ENCODE results near the gene DRP2. TPM values are rescaled to one million over a fixed set of nuclear protein-coding genes. Genes with fewer than 3 reads are reported as not detected.

DRP2 gene
- polyA plus RNA-seq, 1 experiment: 0.13 TPM

GRCh38 chrX:101191217-101191750, 28.3 kb upstream of the DRP2 start:
- CTCF ChIA-PET: interaction anchor here (1.2 kb wide), 1 partner anchor 14 kb away, joined by 4 read pairs; no protein-coding TSS in a partner anchor
- no peak for TF ChIP-seq CTCF (IDR thresholded peaks at IDR 0.05; ENCODE audit: insufficient read depth, low read depth, low read length)
- POLR2A ChIA-PET: interaction anchor here (0.6 kb wide), 1 partner anchor 290 kb away, joined by 4 read pairs; no protein-coding TSS in a partner anchor
- no peaks in the 10 kb centered on the region for H3K27me3 ChIP-seq (ENCODE audit: control insufficient read depth, insufficient read depth, low read length)
- DNase-seq (ENCODE audit: low read depth): no peak
- no peaks in the 10 kb centered on the region for H3K36me3 ChIP-seq (ENCODE audit: control insufficient read depth, insufficient read depth, low read length)
- H3K4me3 ChIP-seq (ENCODE audit: low read depth, low read length): no peak overlapping the region

- ChIA-PET POLR2A (no interaction called here), CTCF (no interaction called here)
- no peak for DNase-seq (ENCODE audit: low read depth)
- no peaks in the 10 kb centered on the region for H3K27me3 ChIP-seq (ENCODE audit: control insufficient read depth, insufficient read depth, low read length)
- no peak for TF ChIP-seq CTCF (IDR thresholded peaks at IDR 0.05; ENCODE audit: insufficient read depth, low read depth, low read length)
- H3K36me3 ChIP-seq (ENCODE audit: control insufficient read depth, insufficient read depth, low read length): no peaks in the 10 kb centered on the region
- H3K4me3 ChIP-seq (ENCODE audit: low read depth, low read length): no peak overlapping the region
Measured at GRCh38 chrX:101195442-101196173, 24.0 kb upstream of the DRP2 start.

- no peaks in the 10 kb centered on the region for H3K36me3 ChIP-seq (ENCODE audit: control insufficient read depth, insufficient read depth, low read length)
- H3K4me3 ChIP-seq (ENCODE audit: low read depth, low read length): no peak overlapping the region
- DNase-seq (ENCODE audit: low read depth): peak; percentile 18
- CTCF ChIA-PET: interaction anchor here (0.7 kb wide), 1 partner anchor 106 kb away, joined by 3 read pairs; the partner anchor contains the start of gene CENPI
- POLR2A ChIA-PET: no interaction called here
- H3K27me3 ChIP-seq (ENCODE audit: control insufficient read depth, insufficient read depth, low read length): no peaks in the 10 kb centered on the region
- no peak for TF ChIP-seq CTCF (IDR thresholded peaks at IDR 0.05; ENCODE audit: insufficient read depth, low read depth, low read length)
Measured at GRCh38 chrX:101203761-101204351, 15.7 kb upstream of the DRP2 start.

GRCh38 chrX:101206471-101206870, 13.1 kb upstream of the DRP2 start:
- DNase-seq (ENCODE audit: low read depth): no peak
- CTCF ChIA-PET: interaction anchor here (0.7 to 2.5 kb wide), 5 partner anchors 174 to 312 kb away, joined by 3 to 6 read pairs (median 5); no protein-coding TSS in a partner anchor

More at GRCh38 chrX:101206471-101206870, 13.1 kb upstream of the DRP2 start:
- peak; percentile 50 for TF ChIP-seq CTCF (IDR thresholded peaks at IDR 0.05; ENCODE audit: insufficient read depth, low read depth, low read length)
- Histone ChIP-seq H3K36me3 (ENCODE audit: control insufficient read depth, insufficient read depth, low read length) (no peaks in the 10 kb centered on the region), H3K4me3 (ENCODE audit: low read depth, low read length) (no peak overlapping the region), H3K27me3 (ENCODE audit: control insufficient read depth, insufficient read depth, low read length) (no peaks in the 10 kb centered on the region)
- POLR2A ChIA-PET: no interaction called here
